GM06990 (cell line): Measurements from ENCODE around the gene MLF2.

ENCODE experiments used
- DNase-seq: peaks from one replicate; pipeline ENCODE4 v3.0.0-alpha.2; 2011; ENCODE audit not compliant: insufficient read length; ENCODE audit errors: extremely low read depth
- H3K27me3 ChIP-seq: replicated peaks from 2 replicates; pipeline ENCODE4 v1.6.0; 2011; ENCODE audit warnings: low read length; ENCODE audit not compliant: control insufficient read depth, insufficient read depth
- H3K36me3 ChIP-seq: 2 replicates; pipeline ENCODE4 v1.5.1; 2011; ENCODE audit warnings: low read length; ENCODE audit not compliant: control insufficient read depth, insufficient read depth
- H3K4me3 ChIP-seq: replicated peaks from 2 replicates; pipeline ENCODE4 v1.5.1; 2011; ENCODE audit warnings: low read depth, mild to moderate bottlenecking, control low read depth, low read length
- CTCF ChIP-seq: IDR thresholded peaks from 2 replicates; pipeline ENCODE4 v1.5.1; 2011; ENCODE audit warnings: low read length, control low read depth, mild to moderate bottlenecking, inconsistent platforms; ENCODE audit not compliant: insufficient read depth, poor library complexity, severe bottlenecking

The MLF2 gene

GRCh38 chr12:6754411-6754810 lies 1.5 kb upstream of the MLF2 start:
- TF ChIP-seq CTCF, result no peak
- no peak overlapping the region for H3K4me3 ChIP-seq

DNA sequence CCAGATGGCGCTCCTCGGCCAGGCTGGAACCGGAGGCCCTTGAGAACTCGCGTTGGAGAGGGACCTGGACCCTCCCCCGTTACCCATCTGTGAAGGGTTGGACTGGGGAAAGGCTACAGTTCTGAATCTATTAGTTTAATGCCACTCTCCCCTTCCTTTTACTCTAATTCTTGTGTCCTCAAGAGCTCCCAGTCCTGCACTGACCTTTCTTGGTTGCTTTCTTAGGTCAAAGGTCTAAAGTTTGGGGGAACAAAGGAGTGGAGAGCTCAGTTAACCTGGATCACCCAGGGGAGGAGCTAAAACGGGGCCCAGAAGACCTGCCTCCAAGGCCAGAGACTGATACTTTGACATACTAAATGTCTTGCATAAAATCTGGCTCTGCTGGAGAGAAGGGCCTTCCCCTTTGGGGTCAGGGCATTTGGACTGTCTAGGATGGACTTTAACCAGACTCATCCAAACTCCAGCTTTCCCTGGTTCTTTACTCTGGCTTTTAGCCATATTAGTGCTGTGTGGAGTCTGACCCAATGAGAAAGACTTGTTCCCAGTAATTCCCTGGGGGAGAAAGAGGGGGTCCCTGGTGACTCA lies 923 bp upstream of the MLF2 start:
- DNase-seq, result no peak
- Histone ChIP-seq H3K27me3 (no peaks in the 10 kb centered on the region), H3K36me3 (peaks cover 17% of the 10 kb centered on the region), H3K4me3 (no peak overlapping the region)
- peak; percentile 93 for TF ChIP-seq CTCF

More at GRCh38 chr12:6754411-6754810, 1.5 kb upstream of the MLF2 start:
- DNase-seq, result no peak
- Histone ChIP-seq H3K36me3 (peaks cover 13% of the 10 kb centered on the region), H3K27me3 (no peaks in the 10 kb centered on the region)

DNA sequence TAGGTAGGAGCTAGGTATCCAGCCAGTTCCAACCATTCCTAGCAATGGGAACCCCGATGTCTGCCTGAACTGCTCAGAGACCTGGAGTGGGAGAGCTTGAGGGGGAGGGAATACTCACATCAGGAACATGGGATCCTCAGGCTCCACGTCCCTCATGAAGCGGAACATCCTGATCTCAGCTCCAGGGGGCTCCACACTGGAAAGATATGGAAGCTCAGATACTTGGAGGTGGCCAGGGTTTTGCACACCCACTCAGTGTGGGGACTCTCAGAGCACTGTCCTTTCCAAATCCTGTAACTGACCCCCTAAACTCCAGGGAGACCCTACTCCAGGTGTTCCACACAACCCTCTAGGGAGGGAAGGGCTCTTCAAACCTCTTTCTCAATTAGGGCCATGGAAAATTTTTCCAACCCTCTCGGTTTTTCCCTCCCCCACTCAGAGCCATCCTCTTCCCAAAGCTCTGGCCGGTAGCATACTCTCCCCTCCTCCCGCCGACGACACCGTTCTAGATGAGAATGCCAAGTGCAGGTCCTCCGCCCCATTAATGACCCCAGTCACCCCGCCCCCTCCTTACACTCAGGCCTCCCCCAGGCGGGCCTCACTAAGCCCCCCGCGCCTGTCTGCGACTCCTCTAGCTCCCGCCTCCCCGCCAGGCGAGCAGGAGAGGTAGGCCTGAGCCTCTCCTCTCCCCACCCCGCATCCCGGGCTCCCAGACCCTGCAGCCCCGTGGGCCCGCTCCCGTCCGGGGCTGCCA lies 597 bp downstream of the MLF2 start:
- Histone ChIP-seq H3K27me3 (no peaks in the 10 kb centered on the region), H3K36me3 (peaks cover 21% of the 10 kb centered on the region), H3K4me3 (peak overlapping the region; percentile 90)
- DNase-seq, result no peak
- no peak for TF ChIP-seq CTCF

- H3K27me3 ChIP-seq, result no peaks in the 10 kb centered on the region
- no peak for TF ChIP-seq CTCF
- no peak for DNase-seq
- H3K4me3 ChIP-seq, result peak overlapping the region; percentile 90
- H3K36me3 ChIP-seq, result peaks cover 24% of the 10 kb centered on the region
Measured at GRCh38 chr12:6751767-6752166, 1.2 kb downstream of the MLF2 start.

DNA sequence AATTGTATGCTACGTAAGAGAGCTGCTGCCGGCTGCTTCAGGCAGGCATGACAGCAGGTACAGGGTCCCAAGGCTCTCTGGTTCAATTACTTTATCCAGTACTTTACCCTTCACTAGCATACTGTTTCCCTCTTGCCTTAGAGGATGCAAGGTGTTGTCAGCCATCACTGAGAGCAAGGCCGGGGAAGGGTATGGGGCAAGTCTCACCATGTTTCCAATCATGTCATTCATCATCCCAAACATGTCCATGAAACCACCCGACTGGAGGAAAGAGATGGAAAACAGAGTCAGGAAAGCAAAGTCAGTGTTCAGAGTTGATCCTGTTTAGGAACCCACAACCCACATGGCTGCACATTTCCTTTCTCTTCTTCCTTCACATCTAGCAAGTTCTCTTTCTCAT lies 2.4 kb downstream of the MLF2 start:
- DNase-seq, result no peak
- H3K36me3 ChIP-seq, result peaks cover 24% of the 10 kb centered on the region
- no peak for TF ChIP-seq CTCF
- H3K4me3 ChIP-seq, result no peak overlapping the region
- no peaks in the 10 kb centered on the region for H3K27me3 ChIP-seq
